Measurements from ENCODE around the gene RPUSD3.
"Not testable (repeated sequence)": the region's sequence is repeated elsewhere in the genome, so short reads cannot be mapped to it uniquely, and the experiment has no call there.

- TF ChIP-seq EZH2, CTCF, EZH2phosphoT487 (IDR thresholded peaks at IDR 0.05): not testable (repeated sequence)
These were observed 32.4 kb upstream of the RPUSD3 start for GRCh38 chr3:9876255-9876654.
